ENCODE measurements around the gene DPEP1.
"Not testable (repeated sequence)": the region's sequence is repeated elsewhere in the genome, so short reads cannot be mapped to it uniquely, and the experiment has no call there.

The DPEP1 gene

GRCh38 chr16:89651584-89651983, 38.1 kb downstream of the DPEP1 start:
- DNase-seq (ENCODE audit: low spot score), result no peak

GRCh38 chr16:89653656-89654295, 40.3 kb downstream of the DPEP1 start:
- DNase-seq (ENCODE audit: low spot score), result no peak

- no peak for DNase-seq (ENCODE audit: low spot score)
These were observed 41.7 kb downstream of the DPEP1 start for GRCh38 chr16:89655062-89655643.

- no peak for DNase-seq (ENCODE audit: low spot score)
These were observed 43.1 kb downstream of the DPEP1 start for GRCh38 chr16:89656435-89657121.

- peak; percentile 99 for DNase-seq (ENCODE audit: low spot score)
These were observed 44.2 kb downstream of the DPEP1 start, which contains the start of the genes CHMP1A and SPATA33 for GRCh38 chr16:89657442-89658220. TSS of gene CHMP1A (minus strand) at chr16:89657708. CDS start at chr16:89657588, 120 bp downstream. TSS of gene SPATA33 (plus strand) at chr16:89657836. CDS start at chr16:89657912, 76 bp downstream.

GRCh38 chr16:89658221-89658879, 44.9 kb downstream of the DPEP1 start:
- peak; percentile 71 for DNase-seq (ENCODE audit: low spot score)

- DNase-seq (ENCODE audit: low spot score), result no peak
These were observed 46.7 kb downstream of the DPEP1 start for GRCh38 chr16:89660146-89660545.

GRCh38 chr16:89661215-89661614, 47.8 kb downstream of the DPEP1 start:
- no peak for DNase-seq (ENCODE audit: low spot score)

- DNase-seq (ENCODE audit: low spot score), result not testable (repeated sequence)
These were observed 50.8 kb downstream of the DPEP1 start for GRCh38 chr16:89664238-89664637.

- DNase-seq (ENCODE audit: low spot score), result not testable (repeated sequence)
These were observed 53.6 kb downstream of the DPEP1 start for GRCh38 chr16:89667000-89667399.

- DNase-seq (ENCODE audit: low spot score), result no peak
These were observed 54.2 kb downstream of the DPEP1 start for GRCh38 chr16:89667633-89668032.

- DNase-seq (ENCODE audit: low spot score), result no peak
These were observed 55.3 kb downstream of the DPEP1 start for GRCh38 chr16:89668790-89669158.

- DNase-seq (ENCODE audit: low spot score), result no peak
These were observed 56.3 kb downstream of the DPEP1 start for GRCh38 chr16:89669755-89670154.

GRCh38 chr16:89670496-89671431, 57.3 kb downstream of the DPEP1 start:
- DNase-seq (ENCODE audit: low spot score), result no peak

- not testable (repeated sequence) for DNase-seq (ENCODE audit: low spot score)
These were observed 58.1 kb downstream of the DPEP1 start for GRCh38 chr16:89671565-89671964.

GRCh38 chr16:89672177-89672941, 58.9 kb downstream of the DPEP1 start:
- no peak for DNase-seq (ENCODE audit: low spot score)

- no peak for DNase-seq (ENCODE audit: low spot score)
These were observed 64.8 kb downstream of the DPEP1 start for GRCh38 chr16:89678258-89678657.

GRCh38 chr16:89685916-89686315, 72.5 kb downstream of the DPEP1 start:
- no peak for DNase-seq (ENCODE audit: low spot score)

GRCh38 chr16:89686520-89687091, 73.2 kb downstream of the DPEP1 start, which contains the start of gene CDK10:
TSS of gene CDK10 (plus strand) at chr16:89686689. CDS start at chr16:89686711, 22 bp downstream.
- peak; percentile 99 for DNase-seq (ENCODE audit: low spot score)

Measured in HuH-7 (cell line).